Stimulated activated CD8-positive, alpha-beta memory T cell treated with anti-CD3 and anti-CD28 coated beads, Interleukin-15, amount 100 ng/mL, for 24 hours (primary cell): ENCODE results near the gene GCSH.

Source experiments
- DNase-seq: peaks from one replicate; pipeline ENCODE4 v3.0.0-alpha.2; 2020; ENCODE audit warnings: low read depth

The GCSH gene

GRCh38 chr16:81101702-81102101 lies 5.5 kb upstream of the GCSH start:
- no peak for DNase-seq

- no peak for DNase-seq
Observed at GRCh38 chr16:81099958-81100357, 3.8 kb upstream of the GCSH start.

DNA sequence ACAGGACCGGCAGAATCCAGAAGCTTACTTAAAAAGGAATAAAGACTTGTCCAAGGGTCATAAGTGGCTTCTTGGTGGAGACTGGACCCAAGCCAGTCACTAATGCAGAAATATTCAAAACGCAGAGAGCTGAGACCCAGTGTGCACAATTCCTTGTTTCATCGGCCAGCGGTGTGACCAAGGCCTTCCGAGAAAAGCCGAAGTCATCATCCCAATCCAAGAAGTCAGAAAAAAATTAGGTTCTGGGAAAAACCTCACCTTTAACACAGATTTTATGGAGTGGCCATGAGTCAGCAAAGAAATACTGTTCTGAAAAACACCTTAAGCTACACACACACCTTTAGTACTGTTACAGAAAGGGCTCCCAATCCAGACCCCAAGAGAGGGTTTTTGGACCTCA lies 1.0 kb upstream of the GCSH start:
- DNase-seq, result no peak

GRCh38 chr16:81096715-81097208 lies 567 bp upstream of the GCSH start:
- DNase-seq, result no peak

DNA sequence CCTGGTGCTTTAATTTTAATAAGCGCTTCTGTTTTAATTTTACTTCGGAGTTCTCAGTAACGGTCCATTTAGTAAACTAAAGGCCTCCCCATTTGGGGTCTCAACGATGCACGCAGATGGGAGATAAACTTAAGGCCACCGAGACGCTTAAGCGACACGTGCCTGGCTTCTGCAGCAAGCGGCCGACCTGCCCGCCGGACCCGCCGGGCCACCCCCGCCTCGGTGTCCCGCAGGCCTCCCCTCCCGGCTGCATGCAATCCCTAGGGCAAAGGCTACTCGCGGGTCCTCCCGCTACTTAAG lies 592 bp downstream of the GCSH start:
- DNase-seq, result no peak

- DNase-seq, result no peak
Observed at GRCh38 chr16:81094771-81095251, 1.4 kb downstream of the GCSH start.

DNA sequence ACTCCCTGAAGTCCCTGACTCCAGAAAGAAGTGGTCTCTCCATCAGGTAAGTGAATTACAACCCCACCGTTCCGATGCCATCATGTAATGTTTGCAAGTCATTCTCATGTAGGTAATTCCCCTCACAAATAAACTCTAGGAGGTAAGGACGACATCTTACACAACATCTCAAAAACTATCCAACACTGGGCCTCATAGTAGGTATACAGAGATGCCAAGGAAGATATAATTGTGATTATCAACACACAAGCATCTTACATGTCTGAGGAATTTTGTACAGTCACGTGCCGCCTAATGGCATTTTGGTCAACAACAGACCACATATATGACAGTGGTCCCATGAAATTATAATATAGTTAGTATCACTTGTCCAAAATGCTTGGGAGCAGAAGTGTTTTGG lies 7.4 kb downstream of the GCSH start:
- DNase-seq, result no peak

DNA sequence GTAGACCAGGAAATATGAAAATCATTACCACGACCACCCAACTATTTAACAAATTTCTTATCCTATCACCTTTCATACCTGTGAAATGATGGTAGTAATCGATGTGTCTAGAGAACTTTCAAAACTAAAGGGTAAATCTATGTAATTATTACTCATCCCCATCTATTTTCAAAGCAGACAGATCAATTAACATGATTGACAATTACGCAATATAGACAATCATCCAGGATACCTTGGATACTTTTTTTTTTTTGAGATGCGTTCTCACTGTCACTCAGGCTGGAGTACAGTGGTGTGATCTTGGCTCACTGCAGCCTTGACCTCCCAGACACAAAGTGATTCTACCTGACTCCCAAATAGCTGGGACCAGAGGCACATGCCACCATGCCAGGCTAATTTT lies 15.2 kb downstream of the GCSH start:
- DNase-seq, result no peak

DNA sequence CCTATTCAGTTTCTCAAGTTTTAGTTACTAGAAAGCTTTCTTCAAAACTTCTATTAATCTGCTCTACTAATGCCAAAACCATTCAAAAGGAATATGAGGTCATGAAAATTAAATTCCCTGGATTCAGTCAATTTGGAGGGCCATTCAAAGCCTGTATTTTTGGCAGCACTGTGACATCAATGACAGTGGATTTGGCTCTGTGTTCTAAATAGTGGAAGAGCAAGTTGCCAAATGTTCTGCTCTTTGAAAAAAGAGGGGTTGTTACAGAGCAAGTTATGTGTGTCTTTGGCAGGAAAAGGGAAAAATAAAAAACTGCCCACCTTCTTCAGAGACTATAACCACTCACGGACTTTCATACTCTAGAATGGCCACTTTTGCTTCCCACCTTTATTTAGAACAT lies 16.0 kb downstream of the GCSH start:
- no peak for DNase-seq

DNA sequence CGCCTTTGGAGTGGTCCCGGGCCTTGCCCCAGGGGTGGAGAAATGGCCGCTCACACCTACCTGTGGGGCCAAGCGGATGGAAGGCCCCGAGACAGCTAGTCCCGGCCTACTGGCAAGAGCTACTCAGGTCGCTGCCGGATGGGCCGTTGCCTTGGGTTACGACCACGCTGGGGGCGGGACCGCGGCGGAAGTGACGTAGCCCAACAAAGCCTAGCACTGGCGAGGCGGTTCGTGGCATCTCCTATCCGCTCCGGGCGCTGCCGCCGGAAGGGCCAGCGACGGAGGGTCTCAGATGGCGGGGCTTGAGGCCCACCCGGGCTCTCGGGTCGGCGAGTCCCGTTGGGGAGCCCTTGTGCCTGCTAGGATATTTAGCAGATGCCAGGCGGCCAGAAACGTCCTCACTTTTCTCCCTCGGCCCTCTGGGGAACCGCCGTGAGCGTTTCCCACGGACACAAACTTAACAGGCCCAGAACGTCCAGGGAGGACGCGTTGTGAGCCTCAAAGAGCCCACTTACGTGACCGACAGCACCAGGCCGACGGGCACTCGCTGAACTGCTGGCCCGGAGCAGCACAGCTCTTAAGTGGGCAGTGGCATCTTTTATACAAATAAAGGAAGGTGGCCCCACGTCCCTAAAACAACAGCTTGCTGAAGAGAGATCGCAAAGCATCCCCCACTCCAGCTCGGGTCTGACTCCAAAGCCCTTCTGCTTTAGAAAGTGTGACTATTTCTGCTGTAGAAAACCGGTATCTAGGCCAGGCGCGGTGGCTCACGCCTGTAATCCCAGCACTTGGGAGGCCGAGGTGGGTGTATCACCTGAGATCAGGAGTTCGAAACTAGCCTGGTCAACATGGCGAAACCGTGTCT lies 18.9 kb downstream of the GCSH start, which contains the start of gene C16orf46:
TSS of gene C16orf46 (minus strand) at position 163 of the 865 bp plus-strand sequence. CDS start 13,283 bp downstream, outside the sequence.
- DNase-seq, result peak; percentile 99

DNA sequence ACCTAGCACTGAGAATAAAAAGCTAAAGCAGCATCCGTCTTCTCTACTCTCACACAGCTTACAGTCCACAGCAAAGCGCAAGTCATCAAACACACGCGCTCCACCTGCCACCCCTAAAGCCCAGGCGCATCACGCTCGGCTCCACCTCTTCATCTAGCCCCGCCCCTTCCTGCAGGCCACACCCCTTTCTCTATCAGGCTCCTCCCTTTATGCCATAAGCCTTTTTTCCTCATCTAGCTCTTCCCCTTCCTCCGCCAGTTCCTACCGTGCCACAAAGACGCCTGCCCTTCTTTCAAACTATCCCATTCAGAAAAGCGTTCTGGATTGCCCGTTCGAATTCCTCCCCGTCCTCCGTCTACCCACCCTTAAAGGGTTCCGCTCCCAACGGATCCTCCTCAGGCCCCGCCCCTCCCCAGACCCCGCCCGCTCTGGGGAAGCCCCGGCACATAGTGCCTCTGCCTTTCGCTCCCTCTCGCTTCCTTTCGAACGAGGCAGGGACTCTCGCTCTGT lies 19.6 kb downstream of the GCSH start:
- DNase-seq, result peak; percentile 83

GRCh38 chr16:81073560-81074330 lies 22.4 kb downstream of the GCSH start:
- DNase-seq, result no peak

DNA sequence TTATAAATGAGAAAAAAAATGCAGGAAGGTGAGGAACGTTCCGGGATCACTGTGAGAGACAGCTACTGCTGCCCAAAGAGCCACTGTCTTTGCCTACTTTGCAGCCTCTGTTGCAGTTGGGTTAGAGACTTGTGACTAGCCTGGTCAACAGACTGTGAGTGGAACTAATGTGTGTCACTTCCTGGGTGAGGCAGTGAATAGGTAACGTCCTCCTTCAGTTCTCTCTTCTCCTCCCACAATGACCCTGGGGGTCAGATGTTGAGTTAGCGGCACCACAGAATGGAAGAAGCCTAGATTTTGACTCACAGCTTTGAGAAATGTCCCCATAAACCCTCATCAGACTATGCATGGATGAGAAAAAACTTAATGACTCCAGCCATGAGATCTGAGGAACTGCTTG lies 24.4 kb downstream of the GCSH start:
- DNase-seq, result no peak

- no peak for DNase-seq
Observed at GRCh38 chr16:81070979-81071378, 25.2 kb downstream of the GCSH start.

DNA sequence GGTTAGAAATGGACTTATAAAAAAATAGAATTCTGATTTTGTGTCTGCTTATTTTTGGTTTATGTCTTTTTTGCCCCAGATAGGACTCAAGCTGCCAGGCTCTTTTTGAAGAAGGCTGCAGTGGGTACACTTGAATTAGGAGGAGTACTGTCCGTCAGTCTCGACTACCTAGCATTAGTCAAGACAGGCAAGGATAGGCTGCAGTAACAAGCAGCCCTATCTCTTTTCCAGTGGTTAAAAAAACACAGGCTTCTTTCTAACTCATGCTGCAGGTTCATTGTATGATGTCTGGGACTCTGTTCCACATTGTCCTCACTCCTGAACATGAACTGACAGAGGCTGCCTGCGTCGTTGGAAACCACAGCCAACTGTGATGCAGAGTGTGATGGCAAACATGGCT lies 27.1 kb downstream of the GCSH start:
- no peak for DNase-seq

DNA sequence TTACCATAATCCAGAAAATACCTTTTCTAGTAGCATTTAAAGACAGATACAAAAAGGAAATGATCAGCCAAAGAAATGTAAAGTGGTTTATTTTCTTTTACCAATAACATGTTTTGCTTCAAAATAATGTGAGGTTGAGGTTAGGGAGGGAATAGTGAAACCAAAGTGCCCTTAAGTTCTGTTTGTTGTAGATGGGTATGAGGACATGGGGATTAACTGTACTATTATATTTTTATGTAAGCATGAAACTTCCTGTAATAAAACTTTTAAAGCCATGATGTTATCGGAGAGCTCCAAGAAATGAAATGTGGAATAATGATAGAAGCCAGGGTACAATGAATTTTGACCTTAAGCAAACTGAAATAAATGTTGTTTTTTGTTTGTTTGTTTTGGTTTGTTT lies 29.0 kb downstream of the GCSH start:
- DNase-seq, result no peak

GRCh38 chr16:81066681-81067080 lies 29.5 kb downstream of the GCSH start:
- no peak for DNase-seq

DNA sequence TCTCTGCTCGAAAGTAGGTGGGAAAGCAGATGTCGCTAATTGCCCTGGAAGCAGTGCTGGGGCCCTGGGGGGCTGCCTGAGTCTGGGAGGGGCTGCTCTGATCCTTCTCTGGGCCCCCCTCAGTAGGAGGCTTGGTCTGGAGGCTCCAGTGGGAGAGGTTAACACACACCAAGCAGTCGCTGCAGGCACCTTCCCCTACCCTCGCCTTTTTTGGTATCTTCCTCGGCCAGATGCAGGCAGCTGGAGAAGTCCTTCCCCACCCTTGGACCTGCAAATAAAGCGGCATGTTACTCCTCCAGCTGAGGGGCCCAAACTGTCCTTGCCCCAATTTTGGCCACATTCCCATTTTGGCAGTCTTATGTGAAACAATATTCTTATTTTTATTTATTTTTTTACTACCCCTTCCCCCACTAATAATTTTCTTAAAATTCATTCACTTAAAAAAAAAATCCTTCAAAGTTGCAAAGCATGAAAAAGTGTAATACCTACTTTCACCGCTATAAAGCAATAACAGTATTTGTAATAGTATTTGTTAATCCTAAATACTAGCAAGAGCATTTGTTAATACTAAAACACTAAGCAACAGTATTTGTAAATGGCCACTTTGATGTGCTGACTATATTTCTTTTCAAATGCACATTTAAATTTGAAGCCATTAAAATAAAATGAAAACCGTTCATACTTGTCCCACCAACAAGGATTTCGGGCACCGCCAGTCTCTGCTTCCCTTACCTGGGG lies 34.2 kb downstream of the GCSH start:
- DNase-seq, result no peak

DNA sequence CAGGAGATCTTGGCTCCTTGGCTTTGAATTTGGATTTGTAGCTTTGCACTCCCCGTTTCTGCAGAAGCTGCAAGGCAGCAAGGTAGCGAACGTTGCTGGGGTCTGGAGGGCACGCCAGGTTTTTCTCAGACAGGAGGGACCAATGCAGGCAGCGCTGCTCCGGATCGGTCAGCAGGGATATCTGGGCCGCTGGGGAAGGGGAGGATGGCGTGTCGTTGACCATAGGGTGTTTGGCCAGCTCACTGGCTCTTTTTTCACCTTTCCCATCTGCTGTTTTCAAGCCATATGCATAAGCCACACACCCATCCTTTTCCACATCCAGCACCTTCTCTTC lies 34.9 kb downstream of the GCSH start:
- DNase-seq, result no peak

GRCh38 chr16:81060576-81061306 lies 35.5 kb downstream of the GCSH start:
- no peak for DNase-seq

DNA sequence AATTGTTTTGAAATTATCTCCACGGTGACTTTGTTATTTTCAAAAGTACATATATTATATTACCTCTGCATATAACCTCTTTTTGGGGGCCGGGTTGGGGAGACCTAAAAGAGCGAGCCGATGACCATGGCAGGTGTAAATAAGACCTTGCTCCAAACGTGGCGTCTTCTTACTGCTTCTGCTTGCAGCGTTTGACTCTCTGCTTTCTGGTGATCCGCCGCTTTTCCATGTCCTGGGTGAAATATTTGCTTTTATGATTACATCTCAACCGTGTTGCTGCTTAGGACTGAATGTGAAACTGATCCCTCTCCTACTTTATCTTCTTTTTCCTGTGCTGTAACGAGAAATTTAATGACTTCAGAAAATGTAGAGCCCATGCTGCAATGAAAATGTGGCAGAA lies 42.4 kb downstream of the GCSH start:
- no peak for DNase-seq

DNA sequence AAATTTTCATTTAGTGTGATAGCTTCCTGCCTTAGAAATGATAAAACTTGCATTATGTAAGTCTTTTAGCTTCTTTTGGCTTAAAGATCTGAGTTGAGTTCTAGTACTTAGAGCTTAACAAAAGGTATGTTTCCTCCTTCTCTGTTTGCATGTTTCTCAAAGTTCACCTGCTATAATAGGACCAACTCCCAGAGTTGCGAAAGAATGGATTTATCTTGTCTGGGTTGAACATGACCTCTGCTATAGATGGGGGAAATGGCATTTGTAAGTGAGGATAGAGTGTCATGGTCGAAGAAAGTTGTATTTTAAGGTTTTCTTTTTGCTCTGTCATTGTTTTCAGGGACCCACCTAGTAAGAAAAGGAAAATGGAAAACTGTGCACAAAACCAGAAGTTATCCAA lies 53.4 kb downstream of the GCSH start:
- DNase-seq, result no peak
